NCI-H345 (cell line): ENCODE data around the gene BHLHE41.

Experiments used
- DNase-seq: peaks from one replicate; lab custom pipeline; 2025; lab: John Stamatoyannopoulos, UW

The BHLHE41 gene

DNA sequence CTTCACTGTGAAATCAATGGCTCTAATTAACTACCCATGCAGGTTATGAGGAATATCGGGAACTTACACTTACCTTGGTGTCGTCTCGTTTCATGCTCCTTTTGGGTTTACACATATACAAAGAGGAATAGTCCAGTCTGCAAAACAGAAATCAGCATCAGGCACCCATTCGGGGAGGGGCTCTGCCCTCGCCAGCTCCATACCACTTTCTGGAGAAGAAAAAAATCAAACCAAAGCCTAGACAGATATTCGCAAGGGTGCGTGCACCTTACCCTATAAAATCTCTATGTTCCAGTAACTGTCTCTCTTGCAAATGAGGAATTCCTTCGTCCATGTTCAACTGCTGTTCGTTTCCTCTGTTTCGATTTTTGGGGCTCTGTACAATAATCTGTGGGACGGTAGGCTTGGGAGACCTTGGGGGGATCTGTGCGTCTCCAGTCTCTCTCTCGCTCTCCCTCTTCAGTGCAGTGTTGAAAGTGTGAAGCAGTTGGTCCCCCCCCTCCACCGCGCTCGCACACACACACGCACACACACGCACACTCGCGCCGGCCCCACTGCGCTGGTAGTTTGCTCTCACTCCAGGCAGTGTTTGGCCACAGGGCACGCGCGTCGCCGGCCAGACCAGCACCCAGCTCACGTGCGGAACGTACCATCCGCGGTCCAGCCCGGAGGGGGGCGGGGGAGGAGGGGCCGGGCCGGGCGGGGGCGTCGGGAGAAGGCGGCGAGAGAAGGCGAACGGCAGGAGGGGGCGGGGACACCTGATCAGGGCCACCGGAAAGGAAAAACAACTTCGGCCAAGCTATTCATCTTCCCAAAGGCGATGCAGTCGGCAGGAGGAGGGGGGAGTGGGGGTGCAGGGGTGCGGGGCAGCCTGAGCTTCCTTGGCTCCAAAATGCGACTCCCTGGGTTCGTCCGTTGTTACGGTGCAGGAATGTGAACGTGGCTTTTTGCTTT, at the start of gene BHLHE41:
Gene BHLHE41, minus strand, starts transcription at position 592 of the 954 bp plus-strand sequence. Its CDS starts 258 bp downstream, at position 334.
- no peak for DNase-seq

DNA sequence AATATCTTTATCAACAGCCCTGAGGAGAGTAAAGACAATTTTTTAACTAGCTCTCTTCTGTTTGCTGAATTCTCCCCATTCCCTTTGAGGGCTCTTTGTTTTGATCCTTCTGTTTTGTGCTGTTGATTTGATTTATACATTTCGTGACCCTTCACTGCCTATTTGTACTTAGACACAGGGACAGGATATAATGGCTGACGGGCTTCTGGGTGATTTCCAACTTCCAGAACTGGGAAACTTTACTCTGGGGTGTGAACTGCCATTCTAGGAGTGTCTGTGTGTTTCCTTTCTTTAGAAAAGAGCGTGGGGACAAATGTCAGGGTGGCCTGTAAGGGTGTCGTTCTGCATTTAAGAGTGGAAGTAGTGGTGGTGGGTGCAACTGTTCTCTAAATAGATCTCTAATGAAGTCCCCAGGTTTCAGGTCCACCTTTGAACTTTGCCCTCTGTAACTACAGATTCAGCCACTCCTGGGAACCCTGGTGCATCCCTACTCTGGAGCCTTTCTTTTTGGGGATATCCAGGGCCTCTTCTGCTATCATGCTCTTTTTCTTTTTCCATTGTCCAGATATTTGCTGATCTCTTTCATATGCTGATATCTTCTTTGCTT, 48.2 kb upstream of the BHLHE41 start:
- no peak for DNase-seq

DNA sequence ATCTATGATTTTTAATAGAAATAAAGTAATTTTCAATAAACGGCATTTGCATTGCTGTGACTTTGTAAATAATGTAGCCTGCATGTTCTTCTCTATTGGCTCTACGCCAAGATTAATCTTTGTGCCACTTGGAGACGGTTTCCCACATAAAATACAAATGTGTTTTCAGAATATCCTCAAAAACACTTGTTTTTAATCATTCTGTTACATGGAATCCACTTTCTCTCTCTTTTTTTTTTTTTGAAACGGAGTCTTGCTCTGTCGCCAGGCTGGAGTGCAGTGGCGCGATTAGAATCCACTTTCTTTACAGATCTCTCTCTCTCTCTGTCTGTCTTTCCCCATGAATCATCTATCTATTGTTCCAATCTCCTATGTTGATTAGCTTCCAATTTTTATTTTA, 47.7 kb upstream of the BHLHE41 start:
- no peak for DNase-seq

DNA sequence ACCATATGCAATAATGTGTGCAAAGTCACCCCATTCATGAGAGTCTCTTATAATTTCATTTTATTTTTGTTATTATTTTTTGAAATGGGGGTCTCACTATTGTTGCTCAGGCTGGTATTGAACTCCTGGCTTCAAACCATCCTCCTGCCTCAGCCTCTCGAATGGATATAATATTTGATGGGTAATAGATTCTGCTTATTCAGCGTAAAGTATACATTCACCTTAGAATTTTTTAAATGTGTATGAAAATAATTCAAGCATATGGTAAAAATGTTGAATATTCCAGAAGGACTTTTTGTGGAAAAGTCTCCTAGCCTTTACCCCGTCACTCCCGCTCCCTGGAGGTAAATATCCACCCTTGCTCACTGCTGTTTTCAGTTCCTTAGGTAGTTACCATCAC, 47.2 kb upstream of the BHLHE41 start:
- no peak for DNase-seq

DNA sequence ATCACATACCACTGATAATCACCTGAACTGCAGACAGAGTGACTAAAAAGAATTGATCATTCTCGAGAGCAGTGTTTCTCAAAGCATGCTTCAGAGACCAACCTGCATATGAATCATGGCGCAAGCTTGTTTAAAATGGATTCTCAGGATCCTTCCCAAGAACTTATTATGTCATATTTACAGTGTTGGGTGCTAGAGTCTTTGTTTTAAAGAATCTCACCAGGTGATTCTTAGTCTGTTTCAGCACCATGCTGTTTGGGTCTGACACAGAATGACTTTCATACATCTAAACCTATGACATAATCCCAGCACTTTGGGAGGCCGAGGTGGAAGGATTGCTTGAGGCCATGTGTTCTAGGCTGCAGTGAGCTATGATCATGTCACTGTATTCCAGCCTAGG, 39.3 kb upstream of the BHLHE41 start:
- DNase-seq = no peak

DNA sequence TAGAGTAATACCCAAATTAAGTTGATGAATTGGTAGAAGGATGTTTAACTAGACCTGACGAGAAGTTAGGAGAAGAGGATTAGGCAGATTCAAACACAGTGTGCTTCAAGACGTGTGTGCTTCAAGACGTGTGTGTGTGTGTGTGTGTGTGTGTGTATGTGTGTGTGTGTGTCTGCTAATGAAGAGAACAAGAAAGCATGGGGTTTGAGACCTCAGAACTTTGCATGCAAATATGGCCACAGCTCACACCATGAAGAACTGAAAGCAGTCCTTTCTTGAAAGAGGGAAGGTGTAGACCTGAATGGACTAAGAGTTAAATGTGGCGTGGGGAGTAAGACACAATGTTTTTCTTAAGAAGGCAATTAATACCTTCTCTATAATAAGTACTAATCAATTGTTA, 38.1 kb upstream of the BHLHE41 start:
- DNase-seq = no peak

DNA sequence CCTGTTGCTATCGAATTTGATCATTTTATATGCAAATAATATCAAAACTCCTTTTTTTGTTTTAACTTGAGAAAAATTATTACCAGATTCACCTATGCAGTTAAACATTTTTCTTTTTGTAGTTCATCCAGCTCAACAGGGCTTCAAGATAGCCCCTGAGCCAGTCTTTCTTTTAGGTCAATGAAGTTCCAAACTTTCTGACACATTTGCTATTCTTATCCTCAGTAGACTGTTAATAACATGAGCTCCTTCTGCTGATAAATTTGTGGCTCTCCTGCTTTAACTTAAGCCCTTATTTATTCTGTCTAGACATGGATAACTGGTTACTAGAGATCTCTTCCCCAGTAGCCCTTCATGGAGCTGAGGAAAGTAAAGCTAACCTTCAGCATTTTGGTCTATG, 37.3 kb upstream of the BHLHE41 start:
- DNase-seq = no peak

DNA sequence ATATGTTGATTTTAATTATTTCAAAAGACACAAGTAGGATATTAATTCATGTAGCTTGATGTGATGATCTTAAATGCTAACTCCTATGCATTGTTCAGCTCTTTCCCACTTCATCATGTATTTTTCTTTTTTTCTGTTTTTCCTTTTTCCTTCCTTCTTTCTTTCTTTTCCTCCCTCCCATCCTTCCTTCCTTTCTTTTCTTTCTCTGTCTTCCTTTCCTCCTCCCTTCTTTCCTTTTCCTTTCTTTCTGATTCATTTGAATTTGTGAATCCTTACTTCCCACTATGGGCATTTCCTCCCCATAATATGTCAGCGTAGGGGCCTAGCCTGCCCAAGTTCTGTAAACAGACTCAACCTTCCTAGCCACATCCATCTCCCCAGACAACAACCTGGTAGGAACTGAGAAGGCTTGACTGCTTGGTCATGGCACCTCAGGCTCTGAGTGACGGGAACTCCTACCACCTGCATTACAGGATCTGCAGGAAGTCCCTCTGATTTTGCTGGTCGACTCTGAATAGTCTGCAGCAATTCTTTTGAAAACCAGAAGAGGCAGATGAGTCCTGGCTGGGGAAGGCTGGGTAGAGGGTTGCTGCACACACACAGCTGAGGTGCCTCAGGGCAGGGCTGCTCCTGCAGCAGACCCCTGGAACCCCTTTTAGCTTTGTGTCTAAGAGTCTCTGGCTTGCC, 33.4 kb upstream of the BHLHE41 start:
- DNase-seq = no peak

DNA sequence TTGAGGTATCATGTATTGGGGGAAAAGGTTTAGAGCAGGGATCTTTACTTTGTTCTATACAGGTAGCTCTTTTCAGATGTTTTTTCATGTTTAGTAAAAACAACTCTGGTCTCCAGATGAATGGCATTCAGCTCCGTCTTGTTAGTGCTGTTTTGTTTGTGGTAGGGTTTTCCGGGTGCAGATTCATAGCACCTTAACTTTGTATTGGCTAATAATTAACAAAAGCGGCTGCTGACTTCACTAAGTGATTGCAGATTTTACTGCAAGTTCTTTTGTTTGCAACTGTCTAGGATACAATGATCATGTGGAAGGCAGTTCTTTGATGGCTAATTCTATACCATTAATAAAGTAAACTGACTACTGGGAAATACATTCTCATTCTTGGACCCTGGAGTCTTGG, 32.2 kb upstream of the BHLHE41 start:
- no peak for DNase-seq

DNA sequence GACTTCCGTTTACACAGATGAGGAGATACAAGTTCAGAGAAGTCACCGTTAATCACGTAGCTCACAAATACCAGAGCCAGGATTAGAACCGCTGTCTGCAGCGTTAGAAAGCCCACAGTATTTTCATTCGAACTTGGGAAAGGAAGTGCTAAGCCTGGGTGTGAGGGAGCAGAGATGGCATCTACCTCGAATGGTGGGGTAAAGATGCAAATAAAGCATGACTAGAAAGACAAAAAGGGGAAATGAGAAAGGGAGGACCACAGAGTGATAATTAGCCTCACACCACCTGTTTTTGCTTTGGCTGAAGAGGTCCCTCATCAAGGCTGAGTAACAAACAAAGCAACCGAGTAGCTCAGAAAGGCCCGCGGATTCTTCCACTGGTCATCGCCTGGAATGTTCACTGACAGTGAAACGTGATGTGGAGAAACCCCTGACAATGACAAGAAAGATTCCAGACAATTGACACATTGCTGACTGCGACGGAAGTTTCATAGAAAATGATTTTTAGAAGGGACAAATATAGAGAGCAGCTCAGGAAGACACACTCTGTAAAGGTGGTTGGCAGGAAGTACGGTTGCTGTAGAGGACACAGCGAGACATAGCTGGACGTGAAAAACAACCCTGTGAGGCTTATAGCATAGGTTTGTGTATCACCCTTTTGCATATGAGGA, 31.5 kb upstream of the BHLHE41 start:
- no peak for DNase-seq

DNA sequence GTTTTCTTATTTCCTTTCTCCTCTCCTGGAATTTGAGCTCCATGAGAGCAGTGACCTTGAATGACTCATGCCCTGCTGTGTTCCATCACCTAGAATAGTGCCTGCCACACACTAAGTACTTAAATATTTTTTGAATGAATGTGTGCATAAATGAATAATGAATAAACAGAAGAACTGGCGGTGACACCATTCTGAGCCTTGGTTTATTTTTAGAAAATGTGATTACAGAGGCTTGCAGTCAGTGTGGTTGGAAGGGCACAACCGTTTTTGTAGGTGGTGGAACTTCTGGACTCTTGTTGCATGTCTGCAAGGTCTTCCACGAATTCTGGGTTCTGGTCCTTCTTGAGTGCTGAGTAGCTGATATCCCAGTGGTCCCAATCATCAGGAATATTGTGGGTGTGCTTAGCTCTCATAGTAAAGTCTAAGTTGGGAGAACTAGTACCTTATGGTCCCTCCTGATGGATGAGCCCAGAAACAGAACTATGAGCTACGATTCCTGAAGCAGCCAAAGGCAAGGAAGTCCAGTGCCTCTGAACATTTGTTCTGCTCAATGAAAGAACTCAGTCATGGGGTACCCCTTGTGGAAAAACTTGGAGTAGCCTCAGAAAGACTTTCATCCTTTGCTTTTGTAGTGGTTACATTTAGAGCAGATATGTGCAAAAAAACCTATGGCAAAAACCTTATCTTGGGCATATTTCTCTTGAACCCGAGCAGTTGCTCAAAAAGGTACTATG, 28.8 kb upstream of the BHLHE41 start:
- DNase-seq = no peak

DNA sequence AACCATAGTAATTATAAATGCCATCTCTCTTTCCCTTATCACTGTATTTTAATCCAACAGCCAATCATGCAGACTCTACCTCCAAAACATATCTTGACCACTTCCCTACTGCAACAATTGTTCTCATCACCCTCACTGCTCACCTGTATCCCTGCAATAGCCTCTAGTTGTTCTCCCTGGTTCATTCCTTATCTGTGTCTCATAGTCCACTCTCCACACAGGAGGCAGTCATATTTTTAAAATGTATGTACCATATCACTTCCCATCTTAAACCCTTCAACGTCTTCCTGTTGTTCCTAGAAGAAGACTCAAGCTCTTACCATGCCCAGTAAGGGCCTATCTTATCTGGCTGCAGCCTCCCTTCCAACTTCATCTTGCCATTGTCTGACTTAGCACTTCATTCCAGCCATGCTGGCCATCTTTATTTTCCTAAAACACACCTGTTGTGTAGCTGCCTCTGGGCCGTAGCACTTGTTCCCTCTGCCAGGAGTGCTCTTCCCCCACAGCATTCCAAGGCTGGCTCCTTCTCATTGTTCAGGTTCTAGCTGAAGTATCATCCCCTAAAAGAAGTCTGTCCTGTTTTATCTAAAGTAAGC, 27.8 kb upstream of the BHLHE41 start:
- DNase-seq = no peak

DNA sequence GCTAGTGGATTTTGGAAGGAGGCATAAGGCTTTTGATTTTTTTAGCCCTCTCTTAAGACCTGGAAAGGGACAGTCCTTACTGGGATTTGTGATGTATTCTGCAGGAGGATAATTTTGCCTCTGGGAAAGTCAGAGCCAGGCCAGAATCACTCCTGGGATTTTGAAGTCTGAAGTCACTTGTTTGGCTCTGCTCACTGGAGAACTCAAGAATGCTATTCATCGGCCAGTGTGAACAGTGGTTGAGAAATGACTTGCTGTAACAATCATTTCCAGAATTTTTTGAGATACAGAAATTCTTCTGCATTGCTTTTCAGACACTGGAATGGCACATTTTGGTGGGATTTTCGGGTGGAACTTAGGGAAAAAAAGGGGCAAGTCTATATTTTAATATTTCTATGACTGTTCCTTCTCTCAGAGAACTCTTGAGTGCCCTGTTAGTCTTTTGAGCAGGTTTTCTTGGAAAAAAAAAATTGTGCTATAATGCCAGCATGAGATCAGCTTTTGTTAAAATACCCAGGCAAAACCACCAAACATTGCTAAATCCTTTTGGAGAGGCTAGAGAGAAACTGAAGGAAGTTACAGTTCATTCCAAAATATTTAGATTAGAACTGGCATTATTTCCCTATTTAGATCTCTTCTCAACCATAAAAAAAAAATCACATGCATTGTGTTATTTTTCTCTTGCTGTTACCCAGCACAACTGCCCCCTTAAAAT, 26.1 kb upstream of the BHLHE41 start:
- DNase-seq = no peak

DNA sequence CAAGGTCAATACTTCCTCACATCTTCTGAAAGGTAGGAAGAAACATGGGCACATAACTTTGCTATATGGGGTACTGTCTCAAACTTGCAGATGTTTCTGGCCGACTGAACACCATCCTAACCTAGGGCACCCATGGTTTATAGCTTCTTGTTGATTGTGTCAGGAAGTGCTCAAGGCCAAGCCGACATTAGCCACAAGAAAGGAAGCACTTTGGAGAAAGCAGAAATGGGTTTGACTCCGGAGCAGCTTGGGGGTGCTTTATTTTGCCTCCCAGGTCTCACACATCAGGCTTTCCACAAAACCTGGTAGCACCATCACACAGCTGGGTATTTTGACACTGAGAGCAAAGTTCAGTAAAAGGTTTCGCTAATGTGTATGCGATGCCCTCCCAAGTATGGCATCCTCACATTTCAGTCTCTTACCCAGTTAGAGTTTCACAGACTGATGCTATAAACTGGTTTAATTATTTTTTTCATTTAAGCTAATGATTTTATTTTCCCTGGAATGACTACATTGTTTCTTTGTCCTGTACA, 25.2 kb upstream of the BHLHE41 start:
- no peak for DNase-seq

DNA sequence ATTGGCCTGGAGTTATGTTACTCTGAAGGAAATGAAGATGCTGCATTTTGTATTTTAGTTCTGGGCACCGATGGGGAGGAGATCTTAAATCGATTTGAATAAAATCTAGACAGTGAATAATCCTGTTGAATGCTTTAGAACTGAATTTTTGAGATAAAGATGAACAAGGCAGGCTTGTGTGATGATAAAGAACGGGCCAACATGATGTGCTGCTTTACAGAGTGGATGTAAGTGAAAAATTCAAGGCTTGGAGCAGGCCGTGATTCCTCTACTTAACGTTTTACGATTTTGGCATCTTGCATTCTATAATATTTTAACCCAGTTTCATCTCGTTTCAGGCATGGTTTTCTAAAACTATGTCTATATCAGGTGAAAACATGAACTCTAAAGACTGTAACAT, 23.5 kb upstream of the BHLHE41 start:
- DNase-seq = no peak

DNA sequence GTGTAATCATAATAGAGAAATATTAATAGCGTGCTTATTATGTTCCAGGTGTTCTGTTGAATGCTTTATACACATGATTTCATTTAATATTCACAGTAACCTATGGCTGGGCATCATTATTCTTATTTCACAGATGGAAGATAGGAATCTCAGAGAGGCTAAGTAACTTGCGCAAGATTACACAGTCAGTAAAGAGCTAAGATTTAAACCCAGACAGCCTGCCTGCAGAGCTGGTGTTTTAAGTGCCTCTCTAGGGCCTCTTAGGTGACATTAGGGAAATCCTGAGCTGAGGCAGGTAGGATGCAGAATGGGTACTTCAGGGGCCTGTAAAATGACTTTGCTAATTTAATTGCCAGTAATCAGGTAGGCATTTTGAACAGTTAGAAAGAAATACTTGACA, 18.5 kb upstream of the BHLHE41 start:
- DNase-seq = no peak

DNA sequence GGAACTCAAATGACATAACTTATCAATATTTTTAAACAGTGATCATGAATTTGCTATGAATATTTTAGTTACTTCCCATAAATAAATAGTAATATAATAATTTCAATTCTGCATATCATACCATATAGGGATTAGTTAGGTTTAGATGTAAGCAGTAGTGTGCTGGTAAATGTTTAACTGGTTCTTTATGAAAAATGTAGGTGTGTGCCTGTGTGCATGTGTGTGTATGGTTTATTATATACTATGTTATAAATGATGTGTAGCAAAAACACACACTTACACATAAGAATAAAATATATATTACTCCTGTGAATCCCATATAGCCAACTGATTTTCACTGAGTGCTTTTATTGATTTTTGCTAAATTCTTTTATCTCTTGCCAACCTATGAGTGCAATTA, 14.0 kb upstream of the BHLHE41 start:
- no peak for DNase-seq

DNA sequence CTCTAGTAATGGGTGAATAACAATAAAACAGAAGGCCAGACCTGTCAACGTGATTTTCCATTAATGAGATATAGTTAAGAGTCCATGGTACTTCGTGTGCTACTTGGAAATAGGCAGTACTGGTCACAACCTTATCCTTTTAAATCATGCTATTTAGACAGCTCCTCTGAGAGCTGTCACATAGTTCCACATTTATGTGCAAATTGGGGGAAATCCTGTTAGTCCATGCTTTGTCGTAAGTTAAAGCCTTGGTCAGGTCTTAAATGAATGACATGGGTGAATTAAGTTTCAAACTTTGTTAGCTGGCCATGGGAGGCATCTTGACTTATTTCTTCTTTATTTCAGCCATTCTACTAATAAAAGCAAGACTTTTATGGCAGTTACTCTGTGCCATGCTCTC, 11.9 kb upstream of the BHLHE41 start:
- DNase-seq = no peak

DNA sequence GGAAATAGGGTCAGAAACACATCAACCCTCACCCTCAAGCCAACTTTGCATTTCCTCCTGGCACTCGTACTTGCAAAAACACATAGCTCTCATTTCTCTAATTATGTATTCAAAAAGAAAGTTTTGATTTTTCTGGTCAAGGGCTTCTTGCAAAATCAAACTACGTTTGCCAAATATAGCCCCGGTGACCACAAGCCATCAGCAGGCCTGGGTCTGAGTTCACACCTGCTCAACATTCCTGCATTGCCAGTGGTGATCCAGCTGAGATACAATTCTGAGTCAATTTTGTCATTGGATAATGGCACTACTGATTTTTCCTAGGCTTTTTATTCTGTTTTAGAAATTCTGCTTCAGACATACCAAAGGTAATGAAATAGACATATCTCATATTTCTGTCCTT, 10.7 kb upstream of the BHLHE41 start:
- DNase-seq = no peak

DNA sequence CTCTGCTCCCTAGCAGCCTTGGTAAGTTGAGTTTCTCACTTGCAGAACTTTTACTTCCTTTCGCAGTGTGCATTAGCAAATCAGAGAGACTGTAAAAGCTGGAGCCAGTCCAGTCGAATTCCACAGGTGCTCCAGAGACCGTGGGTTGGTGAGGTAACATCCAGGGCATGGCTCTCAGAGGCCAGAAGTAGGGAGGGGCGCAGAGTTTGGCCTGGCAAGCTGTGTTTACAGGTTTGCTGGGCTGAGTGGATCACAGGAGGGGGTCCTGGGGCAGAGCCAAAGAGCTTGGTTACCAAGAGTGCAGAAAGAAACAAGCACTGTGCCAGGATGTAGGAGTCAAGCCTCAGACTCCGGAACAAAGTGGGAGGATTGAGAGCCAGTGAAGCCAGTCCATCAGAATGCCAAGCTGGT, 10.2 kb upstream of the BHLHE41 start:
- DNase-seq = no peak
